ENCODE data around the gene DSCAM.

DSCAM gene

DNA sequence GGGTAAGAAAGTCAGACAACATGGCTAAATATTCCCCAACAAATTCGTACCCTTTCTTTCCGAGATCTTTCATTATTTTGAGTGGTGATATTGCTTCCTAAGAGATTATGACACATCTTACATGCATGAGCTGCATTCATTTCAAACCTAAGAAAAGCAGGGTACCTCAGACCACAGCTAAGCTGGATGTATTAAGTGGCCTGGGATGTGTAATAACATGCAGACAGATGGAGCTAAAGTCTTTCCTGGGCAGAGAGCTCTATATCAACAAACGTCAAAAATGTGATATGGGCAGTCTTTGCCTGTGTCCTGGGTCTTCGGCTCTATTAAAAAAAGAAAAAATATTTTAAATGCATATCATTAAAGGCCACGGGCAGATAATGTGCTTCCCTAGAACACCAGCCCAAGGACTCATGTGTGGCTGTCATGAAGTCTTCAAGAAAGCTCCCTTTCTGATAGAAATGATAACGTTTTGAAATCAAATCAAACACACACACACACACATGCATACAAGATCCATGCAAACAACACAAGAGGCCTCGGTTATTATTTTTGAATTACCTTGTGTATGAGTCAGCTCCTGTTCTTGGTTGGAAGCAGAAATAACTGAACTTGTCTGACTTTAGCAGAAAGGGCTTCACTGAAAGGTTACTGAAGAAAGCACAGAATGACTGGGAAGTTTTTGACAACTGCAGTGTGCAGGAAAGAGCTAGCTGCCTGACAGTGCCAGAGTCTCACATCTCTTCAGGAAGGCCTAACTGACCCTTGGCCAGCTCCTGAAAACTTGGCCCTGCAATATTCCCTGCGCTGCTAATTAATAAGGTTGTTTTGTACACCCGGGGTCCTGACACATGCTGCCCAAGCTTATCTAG, 231.2 kb downstream of the DSCAM start:
- TF ChIP-seq, protein P1, sequence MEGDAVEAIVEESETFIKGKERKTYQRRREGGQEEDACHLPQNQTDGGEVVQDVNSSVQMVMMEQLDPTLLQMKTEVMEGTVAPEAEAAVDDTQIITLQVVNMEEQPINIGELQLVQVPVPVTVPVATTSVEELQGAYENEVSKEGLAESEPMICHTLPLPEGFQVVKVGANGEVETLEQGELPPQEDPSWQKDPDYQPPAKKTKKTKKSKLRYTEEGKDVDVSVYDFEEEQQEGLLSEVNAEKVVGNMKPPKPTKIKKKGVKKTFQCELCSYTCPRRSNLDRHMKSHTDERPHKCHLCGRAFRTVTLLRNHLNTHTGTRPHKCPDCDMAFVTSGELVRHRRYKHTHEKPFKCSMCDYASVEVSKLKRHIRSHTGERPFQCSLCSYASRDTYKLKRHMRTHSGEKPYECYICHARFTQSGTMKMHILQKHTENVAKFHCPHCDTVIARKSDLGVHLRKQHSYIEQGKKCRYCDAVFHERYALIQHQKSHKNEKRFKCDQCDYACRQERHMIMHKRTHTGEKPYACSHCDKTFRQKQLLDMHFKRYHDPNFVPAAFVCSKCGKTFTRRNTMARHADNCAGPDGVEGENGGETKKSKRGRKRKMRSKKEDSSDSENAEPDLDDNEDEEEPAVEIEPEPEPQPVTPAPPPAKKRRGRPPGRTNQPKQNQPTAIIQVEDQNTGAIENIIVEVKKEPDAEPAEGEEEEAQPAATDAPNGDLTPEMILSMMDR (IDR thresholded peaks at IDR 0.05; ENCODE audit: low read length, missing control alignments), result no peak
- DNase-seq (ENCODE audit: low read depth), result no peak
- no peak overlapping the region for H3K4me3 ChIP-seq (replicated peaks; ENCODE audit: low read depth, low read length)

DNA sequence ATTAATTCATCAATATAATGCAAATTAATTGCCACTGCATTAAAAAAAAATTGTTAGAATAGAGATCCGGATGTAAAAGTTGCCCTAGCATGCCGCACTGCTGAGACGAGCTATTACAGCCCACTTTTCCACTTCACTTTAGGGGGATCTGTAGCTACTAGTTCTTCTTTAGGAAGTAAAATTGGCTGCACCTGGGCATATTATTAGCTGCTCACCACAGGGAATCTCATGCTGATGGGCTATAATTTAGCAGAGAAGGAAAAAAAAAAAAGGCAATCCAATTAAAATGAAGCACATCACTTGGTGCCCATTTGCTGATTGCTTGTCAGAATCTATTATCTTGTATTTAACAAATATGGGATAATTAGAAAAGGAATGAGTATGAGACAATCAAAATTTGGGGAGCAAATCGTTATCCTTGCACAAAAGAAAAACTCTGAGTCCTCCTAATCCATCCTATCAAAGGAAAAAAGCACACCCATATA, 233.4 kb downstream of the DSCAM start:
- TF ChIP-seq, protein P1 (IDR thresholded peaks at IDR 0.05; ENCODE audit: low read length, missing control alignments), result no peak
- DNase-seq (ENCODE audit: low read depth), result no peak

DNA sequence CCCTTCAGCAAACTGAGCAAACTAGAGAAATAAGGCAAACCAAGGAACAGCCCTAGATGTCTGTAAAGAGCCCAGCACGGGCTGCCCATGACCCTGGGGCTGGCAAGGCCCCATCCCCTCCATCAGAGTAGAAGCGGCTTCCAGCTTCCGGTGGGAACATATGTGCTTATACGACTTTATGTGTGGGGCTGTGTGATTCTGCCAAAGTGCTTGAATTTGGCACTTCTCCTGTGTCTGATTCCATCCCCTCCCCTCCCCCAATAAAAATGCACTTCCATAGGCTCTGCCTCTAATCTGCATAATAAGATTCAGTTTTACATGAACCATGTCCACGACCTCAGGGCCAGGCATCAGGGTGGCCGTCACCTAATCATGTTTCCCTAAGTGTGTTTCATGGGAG, 236.6 kb downstream of the DSCAM start:
- H3K4me3 ChIP-seq (replicated peaks; ENCODE audit: low read depth, low read length), result no peak overlapping the region
- no peak for DNase-seq (ENCODE audit: low read depth)
- TF ChIP-seq, protein P1 (IDR thresholded peaks at IDR 0.05; ENCODE audit: low read length, missing control alignments), result no peak

More for the DNA sequence above, 233.4 kb downstream of the DSCAM start:
- no peak overlapping the region for H3K4me3 ChIP-seq (replicated peaks; ENCODE audit: low read depth, low read length)

GRCh38 chr21:40606341-40606740, 240.6 kb downstream of the DSCAM start:
- no peak overlapping the region for H3K4me3 ChIP-seq (replicated peaks; ENCODE audit: low read depth, low read length)
- TF ChIP-seq, protein P1 (IDR thresholded peaks at IDR 0.05; ENCODE audit: low read length, missing control alignments), result no peak
- DNase-seq (ENCODE audit: low read depth), result no peak

- DNase-seq (ENCODE audit: low read depth), result no peak
- no peak overlapping the region for H3K4me3 ChIP-seq (replicated peaks; ENCODE audit: low read depth, low read length)
- TF ChIP-seq, protein P1 (IDR thresholded peaks at IDR 0.05; ENCODE audit: low read length, missing control alignments), result no peak
These were observed 241.9 kb downstream of the DSCAM start for GRCh38 chr21:40605094-40605493.

- H3K4me3 ChIP-seq (replicated peaks; ENCODE audit: low read depth, low read length), result no peak overlapping the region
- TF ChIP-seq, protein P1 (IDR thresholded peaks at IDR 0.05; ENCODE audit: low read length, missing control alignments), result no peak
- DNase-seq (ENCODE audit: low read depth), result no peak
These were observed 243.2 kb downstream of the DSCAM start for GRCh38 chr21:40603774-40604173.
